Endothelial cell (in vitro differentiated cells): Measurements from ENCODE around the gene COL4A3. TPM values are rescaled to one million over a fixed set of nuclear protein-coding genes. Genes with fewer than 3 reads are reported as not detected.

Source experiments
- DNase-seq: peaks from one replicate; pipeline ENCODE4 v3.0.0; 2021; ENCODE audit warnings: low spot score
- H3K27ac Mint-ChIP-seq: one replicate; pipeline ENCODE4 v1.8.0; 2021; ENCODE audit warnings: mixed read lengths, inconsistent platforms; ENCODE audit not compliant: unreplicated experiment
- H3K27me3 Mint-ChIP-seq: one replicate; pipeline ENCODE4 v1.8.0; 2021; ENCODE audit warnings: mild to moderate bottlenecking, moderate library complexity, mixed read lengths, inconsistent platforms; ENCODE audit not compliant: unreplicated experiment
- H3K36me3 Mint-ChIP-seq: one replicate; pipeline ENCODE4 v1.8.0; 2021; ENCODE audit warnings: mild to moderate bottlenecking, low read depth, mixed read lengths, inconsistent platforms; ENCODE audit not compliant: unreplicated experiment
- H3K4me1 Mint-ChIP-seq: one replicate; pipeline ENCODE4 v1.8.0; 2021; ENCODE audit warnings: mild to moderate bottlenecking, mixed read lengths, inconsistent platforms; ENCODE audit not compliant: unreplicated experiment
- H3K4me3 Mint-ChIP-seq: one replicate; pipeline ENCODE4 v1.8.0; 2021; ENCODE audit warnings: mild to moderate bottlenecking, mixed read lengths, inconsistent platforms; ENCODE audit not compliant: unreplicated experiment
- H3K9me3 Mint-ChIP-seq: one replicate; pipeline ENCODE4 v1.8.0; 2021; ENCODE audit warnings: mixed read lengths, inconsistent platforms; ENCODE audit not compliant: unreplicated experiment
- CTCF ChIP-seq: fragments of 200-600 bp; sonication (generic); IDR thresholded peaks from one replicate; pipeline ENCODE4 v1.5.0; 2021; ENCODE audit warnings: antibody characterized with exemption; ENCODE audit not compliant: unreplicated experiment
- total RNA-seq: library from RNA; stranded (reverse); fragmentation: NEBNext Ultra II Directional; extraction: Animal tissue kit (Norgen Biotek cat#: 25700); gene quantifications from one replicate; pipeline ENCODE4 v1.2.1, GENCODE V29; 2021; ENCODE audit not compliant: unreplicated experiment

COL4A3 gene
- total RNA-seq, 1 donor from 2014 or later = not detected

- no peaks in the 10 kb centered on the region for H3K9me3 Mint-ChIP-seq
- no peak for DNase-seq
- no peak for TF ChIP-seq CTCF
- no peak overlapping the region for H3K27ac Mint-ChIP-seq
- H3K36me3 Mint-ChIP-seq = no peaks in the 10 kb centered on the region
- no peaks in the 10 kb centered on the region for H3K4me1 Mint-ChIP-seq
- no peak overlapping the region for H3K4me3 Mint-ChIP-seq
- no peaks in the 10 kb centered on the region for H3K27me3 Mint-ChIP-seq
Measured at GRCh38 chr2:227293531-227293930, 129.1 kb downstream of the COL4A3 start.

GRCh38 chr2:227295806-227296205 is 131.4 kb downstream of the COL4A3 start:
- H3K4me1 Mint-ChIP-seq = no peaks in the 10 kb centered on the region
- H3K4me3 Mint-ChIP-seq = no peak overlapping the region
- no peak for TF ChIP-seq CTCF
- H3K27me3 Mint-ChIP-seq = peaks cover 3% of the 10 kb centered on the region
- no peak for DNase-seq
- no peak overlapping the region for H3K27ac Mint-ChIP-seq
- H3K9me3 Mint-ChIP-seq = no peaks in the 10 kb centered on the region
- no peaks in the 10 kb centered on the region for H3K36me3 Mint-ChIP-seq

GRCh38 chr2:227296671-227297405 is 132.4 kb downstream of the COL4A3 start:
- Mint-ChIP-seq H3K27ac (no peak overlapping the region), H3K36me3 (no peaks in the 10 kb centered on the region), H3K4me3 (no peak overlapping the region), H3K27me3 (peaks cover 3% of the 10 kb centered on the region), H3K4me1 (no peaks in the 10 kb centered on the region), H3K9me3 (no peaks in the 10 kb centered on the region)
- DNase-seq = no peak
- TF ChIP-seq CTCF = no peak

- H3K9me3 Mint-ChIP-seq = no peaks in the 10 kb centered on the region
- H3K36me3 Mint-ChIP-seq = no peaks in the 10 kb centered on the region
- H3K4me1 Mint-ChIP-seq = peaks cover 4% of the 10 kb centered on the region
- no peak overlapping the region for H3K4me3 Mint-ChIP-seq
- peaks cover 3% of the 10 kb centered on the region for H3K27me3 Mint-ChIP-seq
- no peak overlapping the region for H3K27ac Mint-ChIP-seq
- no peak for TF ChIP-seq CTCF
- no peak for DNase-seq
Measured at GRCh38 chr2:227301523-227301922, 137.1 kb downstream of the COL4A3 start.

DNA sequence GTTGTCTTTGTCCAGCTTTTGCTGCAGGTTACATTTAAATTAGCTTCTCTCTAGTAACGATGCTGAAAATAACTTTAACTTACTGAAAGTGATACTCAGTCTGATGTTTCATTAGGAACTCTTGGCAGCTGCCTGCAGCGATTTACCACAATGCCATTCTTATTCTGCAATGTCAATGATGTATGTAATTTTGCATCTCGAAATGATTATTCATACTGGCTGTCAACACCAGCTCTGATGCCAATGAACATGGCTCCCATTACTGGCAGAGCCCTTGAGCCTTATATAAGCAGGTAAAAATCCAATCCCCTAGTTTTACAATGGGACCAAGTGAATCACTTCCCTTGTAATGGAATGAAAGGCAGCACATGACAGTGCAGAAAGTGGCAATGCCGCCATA is 144.4 kb downstream of the COL4A3 start:
- Mint-ChIP-seq H3K27ac (no peak overlapping the region), H3K9me3 (no peaks in the 10 kb centered on the region), H3K36me3 (no peaks in the 10 kb centered on the region), H3K27me3 (no peaks in the 10 kb centered on the region), H3K4me3 (no peak overlapping the region), H3K4me1 (peaks cover 7% of the 10 kb centered on the region)
- no peak for TF ChIP-seq CTCF
- no peak for DNase-seq
